ENCODE data around the gene PLK2. TPM values are rescaled to one million over a fixed set of nuclear protein-coding genes. Genes with fewer than 3 reads are reported as not detected.

Gene PLK2
- total RNA-seq, 4 donors from 2014 or later, result 18.2 to 61.4 (median 36.4) TPM

DNA sequence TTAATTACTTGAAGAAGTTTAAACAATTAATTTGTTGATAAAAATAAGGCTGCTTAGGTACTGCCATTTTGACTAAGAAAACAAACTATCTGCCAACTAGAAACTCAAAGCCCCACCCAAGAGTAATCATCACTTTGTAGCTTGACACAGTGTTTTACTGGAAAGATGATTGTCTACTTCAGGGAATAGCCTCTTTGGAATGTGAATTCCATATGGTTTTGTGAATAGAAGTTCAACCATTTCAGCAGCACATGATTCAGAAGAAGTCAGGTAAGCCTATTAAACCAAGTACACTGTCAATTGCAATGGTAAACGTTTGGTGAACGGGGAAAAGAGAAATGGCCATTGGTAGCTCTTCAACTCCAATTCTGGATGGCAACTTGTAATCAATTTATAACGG is 55.2 kb downstream of the PLK2 start:
- WGBS, 2 donors (ENCODE audit: low coverage in 1 of 2), result 84 to 91% methylated on average over 3 of the region's 3 CpGs
- TF ChIP-seq, protein P1, sequence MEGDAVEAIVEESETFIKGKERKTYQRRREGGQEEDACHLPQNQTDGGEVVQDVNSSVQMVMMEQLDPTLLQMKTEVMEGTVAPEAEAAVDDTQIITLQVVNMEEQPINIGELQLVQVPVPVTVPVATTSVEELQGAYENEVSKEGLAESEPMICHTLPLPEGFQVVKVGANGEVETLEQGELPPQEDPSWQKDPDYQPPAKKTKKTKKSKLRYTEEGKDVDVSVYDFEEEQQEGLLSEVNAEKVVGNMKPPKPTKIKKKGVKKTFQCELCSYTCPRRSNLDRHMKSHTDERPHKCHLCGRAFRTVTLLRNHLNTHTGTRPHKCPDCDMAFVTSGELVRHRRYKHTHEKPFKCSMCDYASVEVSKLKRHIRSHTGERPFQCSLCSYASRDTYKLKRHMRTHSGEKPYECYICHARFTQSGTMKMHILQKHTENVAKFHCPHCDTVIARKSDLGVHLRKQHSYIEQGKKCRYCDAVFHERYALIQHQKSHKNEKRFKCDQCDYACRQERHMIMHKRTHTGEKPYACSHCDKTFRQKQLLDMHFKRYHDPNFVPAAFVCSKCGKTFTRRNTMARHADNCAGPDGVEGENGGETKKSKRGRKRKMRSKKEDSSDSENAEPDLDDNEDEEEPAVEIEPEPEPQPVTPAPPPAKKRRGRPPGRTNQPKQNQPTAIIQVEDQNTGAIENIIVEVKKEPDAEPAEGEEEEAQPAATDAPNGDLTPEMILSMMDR (IDR thresholded peaks at IDR 0.05), result no peak
- TF ChIP-seq POLR2AphosphoS5 (IDR thresholded peaks at IDR 0.05), result no peak
- TF ChIP-seq EP300 (IDR thresholded peaks at IDR 0.05), result no peak
- TF ChIP-seq POLR2A (IDR thresholded peaks at IDR 0.05), result no peak
- Histone ChIP-seq H3K27ac (no peak overlapping the region), H3K27me3 (no peaks in the 10 kb centered on the region), H3K4me1 (no peaks in the 10 kb centered on the region), H3K9me3 (no peaks in the 10 kb centered on the region), H3K4me3 (no peak overlapping the region), H3K36me3 (no peaks in the 10 kb centered on the region)
- no peak for ATAC-seq

Other genes with a start within 250 kb of the PLK2 start
- 1 to 10 TPM in 2 of 4 donors, under 1 TPM in 1, not detected in 1; 0.50 to 2.4 (median 2.2) TPM for gene GAPT, start 31.3 kb upstream of the PLK2 start, total RNA-seq
- 1 to 10 TPM in 3 of 4 donors, under 1 TPM in 1; 0.16 to 3.5 (median 2.1) TPM for gene RAB3C, start 123.0 kb upstream of the PLK2 start, total RNA-seq